NCI-H774 (cell line): Measurements from ENCODE around the gene TSSK3.
"Not testable (repeated sequence)": the region's sequence is repeated elsewhere in the genome, so short reads cannot be mapped to it uniquely, and the experiment has no call there.

Experiments used
- DNase-seq: peaks from one replicate; lab custom pipeline; 2025; lab: John Stamatoyannopoulos, UW

TSSK3 gene

DNA sequence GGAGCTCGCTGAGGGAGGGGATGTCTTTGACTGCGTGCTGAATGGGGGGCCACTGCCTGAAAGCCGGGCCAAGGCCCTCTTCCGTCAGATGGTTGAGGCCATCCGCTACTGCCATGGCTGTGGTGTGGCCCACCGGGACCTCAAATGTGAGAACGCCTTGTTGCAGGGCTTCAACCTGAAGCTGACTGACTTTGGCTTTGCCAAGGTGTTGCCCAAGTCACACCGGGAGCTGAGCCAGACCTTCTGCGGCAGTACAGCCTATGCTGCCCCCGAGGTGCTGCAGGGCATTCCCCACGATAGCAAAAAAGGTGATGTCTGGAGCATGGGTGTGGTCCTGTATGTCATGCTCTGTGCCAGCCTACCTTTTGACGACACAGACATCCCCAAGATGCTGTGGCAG, 1.4 kb downstream of the TSSK3 start:
- no peak for DNase-seq

DNA sequence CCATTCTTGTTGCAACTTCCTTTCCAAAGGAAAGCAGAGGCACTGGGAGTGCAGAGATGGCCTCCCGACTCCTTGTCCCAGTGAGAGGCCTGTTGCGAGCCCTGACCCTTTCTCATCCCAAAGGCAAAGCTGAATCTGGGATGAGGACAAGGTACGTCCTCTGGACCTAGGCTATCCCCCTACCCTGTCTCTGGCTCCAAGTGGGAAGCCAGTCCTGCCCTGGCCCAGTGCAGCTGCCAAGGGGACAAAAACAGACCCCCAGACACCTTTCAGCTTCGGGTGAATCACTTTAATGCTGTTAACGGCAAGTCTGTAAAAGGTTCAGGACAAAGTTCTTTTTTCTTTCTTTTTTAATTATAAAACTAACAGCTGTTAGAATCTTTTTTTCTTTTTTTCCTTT, 2.5 kb downstream of the TSSK3 start:
- DNase-seq, result no peak

DNA sequence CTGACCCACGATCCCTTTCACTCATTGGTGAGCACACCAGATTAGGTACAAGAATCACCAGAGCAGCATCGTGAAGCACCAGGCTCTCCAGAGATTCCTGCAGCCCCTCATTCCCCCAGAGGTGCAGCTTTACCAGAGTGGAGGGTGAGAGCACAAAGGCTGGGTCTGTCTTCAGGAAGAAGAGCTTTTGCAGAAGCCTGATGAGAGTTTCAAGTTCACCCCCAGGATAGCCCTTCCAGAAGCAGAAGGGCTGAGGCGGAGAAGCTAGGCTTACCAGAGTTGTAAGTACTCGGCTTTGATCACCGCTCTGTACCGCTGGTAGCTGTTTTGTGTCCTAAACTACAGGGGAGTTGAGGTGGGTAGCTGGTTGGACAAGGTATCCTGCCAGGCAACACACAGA, 3.1 kb downstream of the TSSK3 start:
- DNase-seq, result no peak

DNA sequence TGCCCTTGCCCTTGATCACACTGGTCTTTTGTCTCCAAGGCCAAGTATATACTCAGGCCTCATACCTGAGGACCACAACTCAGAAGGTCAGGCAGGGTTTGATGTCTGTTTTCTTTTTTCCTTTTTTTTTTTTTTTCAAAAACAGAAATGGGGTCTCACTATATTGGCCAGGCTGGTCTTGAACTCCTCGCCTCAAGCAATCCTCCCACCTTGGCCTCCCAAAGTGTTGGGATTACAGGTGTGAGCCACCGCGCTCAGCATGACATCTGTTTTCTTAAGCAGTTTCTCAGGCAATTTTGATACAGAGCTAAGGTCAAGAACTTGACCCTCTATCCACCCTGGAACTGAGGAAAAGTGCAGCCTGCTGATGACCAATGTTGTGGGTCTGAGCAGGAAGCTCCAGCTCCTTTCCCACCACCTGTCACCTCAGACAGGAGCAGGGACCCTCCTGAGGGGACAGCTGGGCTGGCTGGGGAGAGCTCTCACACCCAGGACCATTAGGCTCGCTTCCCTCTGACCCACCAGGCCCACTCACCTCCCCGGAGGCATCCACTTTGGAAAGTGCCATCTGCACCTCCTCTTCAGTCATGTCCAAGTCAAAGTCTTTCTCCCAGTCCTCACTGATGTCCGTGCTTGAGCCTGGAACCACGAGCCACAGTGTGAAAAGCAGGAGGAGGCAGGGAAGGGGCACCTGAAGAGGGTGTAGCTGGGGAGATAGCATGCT, 5.7 kb downstream of the TSSK3 start:
- no peak for DNase-seq

DNA sequence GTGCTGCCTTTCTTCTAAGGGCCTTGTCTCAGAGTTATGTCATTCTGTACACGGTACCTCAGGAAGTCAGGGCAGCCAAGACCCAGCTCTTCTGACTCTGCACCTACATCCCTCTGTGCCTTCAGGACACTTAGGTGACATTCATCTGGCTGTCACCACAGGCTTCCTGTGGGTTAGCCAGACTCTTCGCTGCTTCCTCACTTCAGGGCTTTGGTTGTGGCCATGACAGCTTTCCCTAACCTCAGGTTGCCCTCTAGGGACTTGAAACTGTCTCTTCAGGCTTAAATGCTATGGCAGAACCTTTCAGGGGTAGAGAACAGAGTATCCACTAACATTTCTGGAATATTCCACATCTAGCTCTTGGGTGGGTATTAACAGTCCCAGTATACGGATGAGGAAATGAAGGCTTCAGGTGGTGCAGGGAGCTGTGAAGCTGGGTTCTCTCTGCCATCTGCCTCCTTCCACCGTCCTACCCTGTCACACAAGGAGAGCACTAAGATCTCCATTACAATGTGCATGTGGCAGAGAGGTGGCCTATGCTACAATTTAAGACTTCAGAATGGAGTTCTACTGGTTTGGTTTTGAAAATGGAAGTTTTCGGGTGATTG, 9.9 kb downstream of the TSSK3 start:
- DNase-seq, result no peak

DNA sequence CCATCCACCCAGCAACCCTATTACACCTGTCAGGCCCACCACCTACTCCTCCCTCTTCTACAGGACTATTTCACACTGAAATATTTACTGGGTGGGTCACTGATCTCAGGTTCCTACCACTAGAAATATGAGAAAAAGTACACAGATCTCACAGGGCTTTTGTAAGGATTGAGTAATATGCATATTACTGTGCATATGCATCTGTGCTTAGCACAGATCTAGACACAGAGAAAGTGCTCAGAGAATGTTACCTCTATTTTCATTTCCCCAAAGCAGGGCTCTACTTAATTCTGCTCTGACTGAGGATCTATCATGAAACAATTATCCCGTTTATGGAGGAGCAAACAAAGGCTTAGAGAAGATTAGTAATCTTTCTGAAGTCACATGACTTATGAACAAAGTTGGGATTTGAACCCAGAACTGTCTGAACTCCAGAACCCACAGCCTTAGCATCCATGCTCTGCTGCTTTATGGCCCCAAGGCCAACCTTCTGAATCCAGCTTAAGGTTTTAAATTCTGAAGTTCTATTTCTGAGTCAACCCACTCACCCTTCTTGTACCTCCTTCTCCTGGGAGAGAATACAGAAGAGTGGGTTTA, 11.8 kb downstream of the TSSK3 start:
- no peak for DNase-seq

DNA sequence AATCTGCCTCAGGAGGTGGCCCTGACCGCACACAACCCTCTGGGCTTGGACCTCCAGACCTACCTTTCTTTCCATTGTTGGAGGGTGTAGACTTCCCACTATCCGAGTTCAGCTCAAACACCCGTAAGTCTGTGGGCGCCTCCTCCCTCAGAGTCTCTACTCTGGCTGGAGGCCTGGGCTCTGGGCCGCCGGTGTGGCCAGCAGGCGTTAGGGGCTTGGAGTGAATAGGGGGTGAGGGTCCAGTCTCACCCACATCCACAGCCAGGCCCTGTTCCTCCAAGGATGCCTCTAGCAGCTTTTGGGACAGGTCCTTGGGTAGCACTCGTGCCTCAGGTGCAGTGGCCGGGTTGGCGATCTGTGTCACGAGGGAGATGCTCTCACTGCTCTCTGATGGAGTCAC, 13.9 kb downstream of the TSSK3 start:
- no peak for DNase-seq

DNA sequence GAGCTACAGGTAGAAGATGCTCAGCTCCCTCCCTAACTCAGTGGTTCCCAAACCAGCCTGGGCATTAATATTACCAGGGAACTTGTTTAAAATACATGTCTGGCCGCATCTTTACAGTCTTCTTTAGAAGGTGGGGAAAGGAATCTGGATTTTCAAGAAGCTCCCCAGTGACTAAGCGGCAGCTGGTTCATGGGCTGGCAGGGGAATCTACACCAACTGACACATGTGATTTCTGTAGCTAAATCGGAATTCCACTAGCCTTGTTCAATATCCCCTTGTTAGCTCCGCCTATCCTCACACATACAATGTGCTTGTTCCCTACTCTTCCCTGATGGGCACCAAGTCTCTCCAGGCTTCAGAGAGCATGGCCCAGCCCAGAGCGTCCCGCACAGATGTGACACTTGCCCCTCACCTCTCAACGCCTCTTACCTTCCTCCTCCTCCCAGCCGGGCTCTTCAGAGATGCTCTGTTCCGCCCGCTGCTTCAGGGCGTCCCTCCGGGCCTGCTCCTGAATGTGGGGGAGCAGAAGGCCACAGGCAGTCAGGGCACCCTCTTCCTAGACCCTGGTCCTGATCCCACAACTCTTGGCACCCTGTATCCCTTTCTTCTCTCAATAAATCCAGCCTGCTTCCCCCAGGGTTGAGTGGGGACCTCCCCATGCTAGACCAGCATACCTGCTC, 15.3 kb downstream of the TSSK3 start:
- no peak for DNase-seq

DNA sequence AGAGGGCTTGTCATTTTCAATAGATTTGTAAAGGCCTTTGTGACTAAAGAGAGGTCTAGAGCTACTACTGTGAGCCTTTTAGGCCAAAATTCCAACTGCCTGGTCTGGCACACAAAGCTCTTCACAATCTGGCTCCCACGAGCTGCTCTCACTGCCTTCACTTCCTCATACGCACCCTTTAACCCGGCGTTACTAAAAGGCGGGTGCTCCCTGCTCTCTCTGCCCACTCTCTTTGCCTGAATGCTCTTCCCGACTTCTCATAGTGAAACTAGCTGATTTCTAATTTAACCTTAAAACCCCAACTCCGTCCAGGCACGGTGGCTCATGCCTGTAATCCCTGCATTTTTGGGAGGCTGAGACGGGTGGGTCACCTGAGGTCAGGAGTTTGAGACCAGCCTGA, 17.7 kb downstream of the TSSK3 start:
- DNase-seq, result no peak

DNA sequence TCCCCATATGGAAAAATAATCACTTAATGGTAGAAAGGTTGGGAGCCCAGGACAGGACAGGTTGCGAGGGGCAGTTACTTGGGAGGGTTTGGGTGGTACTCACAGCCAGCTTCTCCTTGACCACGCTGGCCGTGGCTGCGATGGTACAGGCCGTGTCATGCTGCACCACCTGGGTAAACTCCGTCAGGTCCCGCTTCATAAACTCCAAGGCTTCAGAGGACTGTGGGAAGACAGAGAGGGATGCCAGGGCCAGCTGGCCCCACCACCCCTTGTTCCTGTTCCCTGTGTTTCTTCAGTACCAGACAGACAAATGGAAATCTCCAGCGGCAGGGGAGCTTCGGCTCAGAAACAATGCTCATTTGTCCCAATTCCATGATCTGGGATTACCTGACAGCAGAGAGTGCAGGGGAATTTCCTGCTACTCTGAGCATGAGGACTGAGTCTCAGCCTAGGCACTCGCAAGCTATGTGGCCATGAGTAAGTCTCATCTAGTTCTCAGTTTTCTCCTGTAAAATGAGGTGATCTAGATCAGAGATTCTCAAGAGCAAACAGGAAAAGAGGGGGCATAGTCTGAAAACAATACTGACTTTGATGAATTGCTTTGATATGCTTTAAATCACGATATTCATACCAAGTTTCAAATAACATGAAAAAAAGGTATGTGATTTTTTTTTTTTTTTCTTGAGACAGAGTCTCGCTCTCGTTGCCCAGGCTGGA, 24.5 kb downstream of the TSSK3 start:
- no peak for DNase-seq

DNA sequence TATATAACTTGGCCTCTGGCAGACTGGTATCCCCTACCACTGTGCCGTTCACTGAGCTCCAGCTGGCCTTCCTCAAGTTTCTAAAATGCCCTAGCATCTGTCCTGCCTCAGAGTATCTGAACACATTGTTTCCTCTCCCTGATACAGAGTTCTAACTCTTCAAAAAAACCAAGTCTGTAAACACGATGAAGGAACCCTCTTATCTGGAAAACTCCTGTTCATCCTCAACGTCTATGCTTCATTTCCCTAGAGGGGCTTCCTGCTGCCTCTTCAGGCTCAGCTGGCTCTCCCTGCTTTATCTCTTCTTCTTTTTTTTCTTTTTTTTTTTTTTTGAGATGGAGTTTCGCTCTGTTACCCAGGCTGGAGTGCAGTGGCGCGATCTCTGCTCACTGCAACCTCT, 26.3 kb downstream of the TSSK3 start:
- no peak for DNase-seq

DNA sequence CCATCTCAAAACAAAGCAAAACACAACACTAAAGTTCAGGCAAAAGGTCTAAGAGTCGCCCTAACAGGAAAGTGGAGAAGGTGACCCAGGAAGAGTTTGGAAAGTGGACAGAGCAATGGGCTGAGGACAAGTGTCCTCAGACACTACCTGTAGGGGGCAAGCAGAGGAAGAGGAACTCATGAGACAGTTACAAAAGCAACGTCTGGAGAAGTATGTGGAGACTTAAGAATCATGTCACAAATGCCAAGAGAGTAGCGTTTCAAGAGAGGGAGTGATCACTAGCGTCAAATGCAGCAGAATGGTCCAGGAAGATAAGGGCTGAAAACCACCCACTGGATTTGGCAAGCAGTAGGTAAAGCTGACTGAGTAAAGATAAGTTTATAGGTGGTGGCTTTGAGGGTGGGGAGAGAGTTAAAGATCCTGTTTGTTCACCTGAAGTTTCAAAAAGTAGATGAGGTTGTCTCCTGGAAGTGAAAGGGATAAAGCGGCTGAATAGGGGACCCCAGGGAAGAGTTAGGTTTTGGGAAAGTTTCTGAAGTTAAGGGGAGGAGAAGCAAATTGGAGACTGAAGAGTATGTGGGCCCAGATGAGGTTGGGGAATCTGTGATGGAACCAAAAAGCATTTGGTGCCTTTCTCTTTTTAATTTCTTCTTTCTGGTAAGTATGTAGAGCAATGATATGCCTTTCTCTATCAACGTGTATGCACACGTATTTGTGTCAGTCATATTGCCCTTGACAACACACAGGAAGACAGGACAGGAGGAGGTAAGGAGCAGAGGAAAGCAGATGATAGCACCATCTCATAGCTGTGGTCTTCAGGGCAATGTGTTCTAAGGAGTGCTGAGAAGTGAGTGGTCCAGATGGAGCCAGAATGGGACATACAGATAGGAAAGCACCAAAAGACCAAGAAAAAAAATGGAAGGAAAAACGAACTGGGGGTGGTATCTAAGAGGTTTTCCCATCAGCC, 28.8 kb downstream of the TSSK3 start:
- no peak for DNase-seq

DNA sequence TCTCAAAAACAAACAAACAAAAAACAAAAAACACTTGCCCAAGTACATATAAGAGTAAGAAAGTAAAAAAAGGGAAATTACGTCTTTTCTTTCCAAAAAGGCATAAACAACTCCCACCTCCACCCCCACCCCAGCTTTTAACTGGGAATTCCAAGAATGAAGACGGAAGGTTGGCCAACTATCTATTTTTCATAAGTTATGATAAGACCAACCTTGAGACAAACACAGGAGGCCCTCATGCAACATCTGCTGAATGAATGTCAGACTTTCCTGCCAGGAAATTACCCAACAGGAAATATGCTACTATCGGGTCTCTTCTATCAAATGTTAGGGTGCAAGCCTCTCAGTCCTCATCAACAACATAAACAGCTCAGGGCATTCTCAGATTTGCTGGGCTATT, 30.0 kb downstream of the TSSK3 start:
- DNase-seq, result no peak

DNA sequence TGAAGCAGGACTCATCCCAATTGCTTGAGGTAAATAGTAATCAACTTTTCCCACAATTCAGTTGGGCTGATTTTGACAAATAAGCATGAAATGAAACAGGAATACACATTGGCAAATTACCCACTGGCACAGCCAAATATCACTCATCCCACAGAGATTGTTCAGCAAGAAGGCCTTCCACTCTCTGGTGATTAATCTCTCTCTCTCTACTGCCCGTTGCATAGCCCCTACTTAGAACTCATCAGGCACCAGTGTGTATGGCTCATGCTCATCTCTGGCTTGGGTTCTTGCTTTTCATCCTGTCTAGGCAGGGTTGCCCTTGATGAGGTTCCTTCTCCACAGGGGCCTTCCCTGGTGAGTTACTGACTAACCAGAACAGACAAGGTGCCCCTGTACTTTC, 30.8 kb downstream of the TSSK3 start:
- no peak for DNase-seq

DNA sequence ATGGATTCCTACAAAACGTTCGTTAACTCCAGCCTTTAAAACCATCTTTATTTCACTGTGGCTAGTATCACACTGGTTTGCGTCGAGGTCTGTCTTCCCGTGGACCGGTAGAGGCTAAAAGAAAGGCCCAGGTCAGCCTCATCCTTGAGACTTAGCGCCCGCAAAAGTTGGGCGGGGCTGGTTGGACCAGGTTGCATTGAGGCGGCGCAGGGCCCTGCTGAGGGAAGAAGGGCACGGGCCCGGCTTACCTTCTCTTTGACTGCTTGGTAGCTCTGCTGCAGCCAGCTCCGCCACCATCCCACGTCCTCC, 31.4 kb downstream of the TSSK3 start:
- DNase-seq, result peak; percentile 45

DNA sequence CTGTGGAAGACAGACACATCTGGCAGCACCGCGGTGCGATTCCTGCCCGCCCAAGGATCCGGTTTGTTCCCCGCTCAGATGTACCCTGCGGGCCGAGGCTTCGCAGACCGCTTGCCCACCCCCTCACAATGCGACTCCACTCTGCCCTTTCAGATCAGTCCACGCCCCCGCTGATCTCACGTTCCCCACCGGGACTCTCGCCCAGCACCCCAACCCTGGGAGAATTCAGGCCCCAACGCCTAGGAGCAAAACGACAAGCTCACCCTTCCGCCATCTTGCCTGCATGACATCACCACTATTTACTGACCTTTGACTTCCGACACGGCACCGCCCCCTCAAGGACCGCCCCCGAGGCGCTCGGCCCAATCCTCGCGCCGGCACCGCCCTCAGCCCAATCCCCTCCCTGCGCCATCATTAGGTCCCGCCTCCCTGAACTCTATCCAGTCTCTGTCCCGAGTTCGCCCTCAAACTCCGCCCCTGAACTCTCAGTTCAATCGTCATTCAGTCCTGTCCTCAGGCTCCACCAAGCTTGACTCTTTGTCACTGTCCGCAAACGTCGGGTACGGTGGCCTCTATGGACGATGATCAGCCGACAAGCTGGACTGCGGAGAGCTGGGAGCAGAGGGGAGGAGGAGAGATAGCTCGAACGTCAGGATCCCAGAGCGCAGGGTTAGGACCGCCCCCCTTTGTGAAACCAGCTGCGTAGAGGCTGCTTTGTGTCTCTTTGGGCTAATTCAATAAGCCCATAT, 32.0 kb downstream of the TSSK3 start, which contains the start of gene BSDC1:
TSS of gene BSDC1 (minus strand) at position 301 of the 749 bp plus-strand sequence. CDS start at position 274, 27 bp downstream.
- peak; percentile 100 for DNase-seq

DNA sequence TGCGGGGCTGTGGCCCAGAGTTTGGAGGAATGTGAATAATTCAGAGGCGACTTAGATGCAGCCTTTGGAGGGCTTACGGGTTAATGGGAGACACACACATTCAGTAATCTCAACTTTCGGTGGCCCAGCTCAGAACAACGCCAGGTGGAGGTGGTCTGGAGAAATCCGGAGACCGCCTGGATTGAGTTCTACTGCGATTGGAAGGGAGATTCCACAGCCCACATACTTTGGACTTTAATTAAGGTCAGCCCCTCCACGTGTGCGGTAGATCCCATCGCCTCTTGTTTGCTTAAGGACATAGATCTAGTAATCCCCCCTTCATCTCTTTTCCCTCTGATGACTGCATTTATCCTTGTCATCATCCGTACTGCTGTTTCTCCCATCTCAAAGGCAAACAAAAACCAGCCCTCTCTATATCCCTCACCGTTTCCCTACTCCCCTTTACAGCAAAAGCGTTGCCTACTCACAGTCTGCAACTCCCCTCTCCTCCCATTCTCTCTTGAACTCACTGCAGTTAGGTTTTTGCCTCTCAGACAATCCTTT, 32.6 kb downstream of the TSSK3 start:
- no peak for DNase-seq

DNA sequence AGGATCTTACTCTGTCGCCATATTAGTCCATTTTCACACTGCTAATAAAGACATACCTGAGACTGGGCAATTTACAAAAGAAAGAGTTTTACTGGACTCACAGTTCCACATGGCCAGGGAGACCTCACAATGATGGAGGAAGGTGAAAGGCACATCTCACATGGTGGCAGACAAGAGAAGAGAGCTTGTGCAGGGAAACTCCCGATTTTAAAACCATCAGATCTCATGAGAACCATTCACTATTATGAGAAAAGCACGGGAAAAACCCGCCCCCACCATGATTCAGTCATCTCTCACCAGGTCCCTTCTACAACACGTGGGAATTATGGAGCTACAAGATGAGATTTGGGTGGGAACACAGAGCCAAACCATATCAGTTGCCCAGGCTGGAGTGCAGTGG, 34.2 kb downstream of the TSSK3 start:
- DNase-seq, result not testable (repeated sequence)

DNA sequence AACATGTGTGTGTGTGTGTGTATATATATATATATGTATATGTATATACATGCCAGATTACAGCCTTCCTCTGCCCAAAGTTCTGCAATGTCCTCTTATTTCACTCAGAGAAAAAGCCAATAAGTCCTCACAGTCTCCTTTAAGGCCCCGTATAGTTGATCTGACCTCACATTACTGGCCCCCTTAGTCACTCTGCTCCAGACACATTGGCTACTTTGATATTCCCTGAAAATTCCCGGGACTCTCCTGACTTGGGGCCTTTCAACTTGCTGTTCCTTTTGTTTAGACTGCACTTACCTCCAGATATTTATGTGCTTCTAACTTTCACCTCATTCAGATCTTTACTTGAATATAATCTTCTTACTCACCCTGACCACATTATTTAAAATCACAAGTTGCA, 36.1 kb downstream of the TSSK3 start:
- DNase-seq, result no peak

DNA sequence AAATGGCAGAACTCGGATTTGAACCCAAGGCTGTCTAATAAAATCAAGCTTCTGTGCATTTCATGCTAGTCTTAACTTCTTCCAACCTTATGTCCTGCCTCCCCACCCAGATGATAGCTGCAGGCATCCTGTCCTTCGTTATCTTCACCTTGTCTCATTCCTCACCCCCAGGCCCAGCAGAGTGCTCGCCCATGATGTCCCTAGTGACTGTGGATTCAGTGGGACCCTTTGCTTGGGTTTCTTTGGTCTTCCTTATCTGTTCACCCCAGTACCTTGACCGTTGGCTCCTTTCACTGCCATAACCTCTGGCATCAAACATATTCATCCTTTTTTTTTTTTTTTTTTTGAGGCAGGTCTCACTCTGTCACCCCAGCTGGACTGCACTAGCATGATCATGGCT, 37.5 kb downstream of the TSSK3 start:
- DNase-seq, result no peak
